SK-N-SH (cell line): ENCODE data around the gene CLEC11A. TPM values are rescaled to one million over a fixed set of nuclear protein-coding genes. Genes with fewer than 3 reads are reported as not detected.

Experiments used
- CTCF ChIA-PET: fragments of 300-600, 350-600 bp; formaldehyde crosslinking; extraction: SDS; loops from one replicate; lab custom pipeline; 2021; lab: Yijun Ruan, JAX
- POLR2A ChIA-PET: fragments of 350-600 bp; sonication (Branson Sonifier 250); formaldehyde crosslinking; extraction: SDS; loops from one replicate; lab custom pipeline; 2020; ENCODE audit warnings: antibody characterized with exemption, inconsistent platforms; lab: Yijun Ruan, JAX
- DNase-seq: peaks from one replicate; pipeline ENCODE4 v3.0.0; 2012
- H2AFZ ChIP-seq: fragments of 200-600 bp; sonication (generic); 2 replicates; pipeline ENCODE4 v1.8.1; 2016; ENCODE audit warnings: antibody characterized with exemption, mild to moderate bottlenecking, low read depth
- H3F3A ChIP-seq: fragments of 200-600 bp; sonication (generic); replicated peaks from 2 replicates; pipeline ENCODE3; 2016; ENCODE audit warnings: antibody characterized with exemption, mild to moderate bottlenecking; ENCODE audit not compliant: insufficient read depth
- H3K27ac ChIP-seq, 2 experiments: fragments of 200-500 bp in 1 of 2; fragments of 200-600 bp in 1 of 2; sonication (Bioruptor generic) in 1 of 2; sonication (generic), shearing (Covaris generic) in 1 of 2; 2 replicates each; pipeline versions ENCODE4 v1.5.1 to v1.6.1; 2014 to 2016; ENCODE audit warnings: low read depth in 2 of 2, inconsistent platforms in 1 of 2, low read length in 1 of 2, mild to moderate bottlenecking in 1 of 2, mixed read lengths in 1 of 2
- H3K27me3 ChIP-seq: fragments of 200-600 bp; sonication (generic), shearing (Covaris generic); 2 replicates; pipeline ENCODE4 v1.6.1; 2016; ENCODE audit warnings: mixed run types; ENCODE audit not compliant: insufficient read depth
- H3K36me3 ChIP-seq, 2 experiments: fragments of 200-500 bp in 1 of 2; fragments of 200-600 bp in 1 of 2; sonication (Bioruptor generic) in 1 of 2; sonication (generic) in 1 of 2; replicated peaks in 1 of 2; 2 replicates each; pipeline versions ENCODE3 to v1.5.1; 2014 to 2016; ENCODE audit warnings: low read length in 1 of 2, mild to moderate bottlenecking in 1 of 2; ENCODE audit not compliant: insufficient read depth in 2 of 2, control insufficient read depth in 1 of 2
- H3K4me1 ChIP-seq, 2 experiments: fragments of 200-500 bp in 1 of 2; fragments of 200-600 bp in 1 of 2; sonication (Bioruptor generic) in 1 of 2; sonication (generic), shearing (Covaris generic) in 1 of 2; 2 replicates each; pipeline versions ENCODE4 v1.5.1 to v1.6.1; 2014 to 2016; ENCODE audit warnings: low read depth in 1 of 2, low read length in 1 of 2, mixed run types in 1 of 2; ENCODE audit not compliant: insufficient read depth in 2 of 2, control insufficient read depth in 1 of 2
- H3K4me2 ChIP-seq: fragments of 200-600 bp; sonication (generic), shearing (Covaris generic); 2 replicates; pipeline ENCODE4 v1.6.1; 2017; ENCODE audit warnings: mixed run types
- H3K4me3 ChIP-seq, 2 experiments: fragments of 200-500 bp in 1 of 2; fragments of 200-600 bp in 1 of 2; sonication (Bioruptor generic) in 1 of 2; sonication (generic), shearing (Covaris generic) in 1 of 2; 2 replicates each; pipeline versions ENCODE4 v1.5.1 to v1.8.1; 2014 to 2016; ENCODE audit warnings: low read depth in 2 of 2, inconsistent platforms in 1 of 2, low read length in 1 of 2, mild to moderate bottlenecking in 1 of 2, mixed read lengths in 1 of 2, moderate library complexity in 1 of 2
- H3K79me2 ChIP-seq: fragments of 200-600 bp; sonication (generic); 2 replicates; pipeline ENCODE4 v1.8.1; 2017; ENCODE audit warnings: mild to moderate bottlenecking; ENCODE audit not compliant: insufficient read depth
- H3K9ac ChIP-seq: fragments of 200-600 bp; sonication (generic); 2 replicates; pipeline ENCODE4 v1.6.1; 2017; ENCODE audit warnings: mixed run types
- H3K9me2 ChIP-seq: fragments of 200-600 bp; sonication (generic); 2 replicates; pipeline ENCODE4 v1.6.1; 2017; ENCODE audit warnings: mixed run types
- H3K9me3 ChIP-seq: fragments of 200-600 bp; sonication (generic); 2 replicates; pipeline ENCODE4 v1.6.1; 2017; ENCODE audit warnings: mixed run types, mild to moderate bottlenecking, moderate library complexity
- H4K20me1 ChIP-seq: fragments of 200-600 bp; sonication (generic); 2 replicates; pipeline ENCODE4 v1.6.1; 2017; ENCODE audit warnings: mild to moderate bottlenecking, mixed run types; ENCODE audit not compliant: insufficient read depth
- CHD2 ChIP-seq: fragments of 150-350 bp; IDR thresholded peaks from 2 replicates; pipeline ENCODE4 v1.6.1; 2018; ENCODE audit warnings: low read length; ENCODE audit not compliant: partially characterized antibody
- CTCF ChIP-seq: fragments of 200-600 bp; sonication (generic); IDR thresholded peaks from 2 replicates; pipeline ENCODE4 v1.6.1; 2017; ENCODE audit warnings: antibody characterized with exemption, mild to moderate bottlenecking, moderate library complexity
- EP300 ChIP-seq, 2 experiments: IDR thresholded peaks; 2 replicates each; pipeline versions ENCODE4 v1.4.0 to v1.6.1; 2012; ENCODE audit warnings: borderline replicate concordance in 1 of 2, low read depth in 1 of 2, low read length in 1 of 2
- EZH2phosphoT487 ChIP-seq: fragments of 200-600 bp; sonication (generic); IDR thresholded peaks from 2 replicates; pipeline ENCODE4 v1.6.1; 2017; ENCODE audit warnings: low read depth, mixed run types, mild to moderate bottlenecking, antibody characterized with exemption, moderate library complexity, borderline replicate concordance
- FOSL2 ChIP-seq: IDR thresholded peaks from 2 replicates; pipeline ENCODE4 v1.4.0; 2012; ENCODE audit warnings: low read depth, mild to moderate bottlenecking, moderate library complexity, borderline replicate concordance
- JUND ChIP-seq: IDR thresholded peaks from 2 replicates; pipeline ENCODE4 v1.4.0; 2012
- MAX ChIP-seq: IDR thresholded peaks from 2 replicates; pipeline ENCODE4 v1.4.0; 2012; ENCODE audit warnings: low read depth
- MEF2A ChIP-seq: IDR thresholded peaks from 2 replicates; pipeline ENCODE4 v1.4.0; 2012; ENCODE audit warnings: low read depth, borderline replicate concordance
- MXI1 ChIP-seq: IDR thresholded peaks from 2 replicates; pipeline ENCODE4 v1.6.1; 2012; ENCODE audit warnings: mild to moderate bottlenecking, low read depth, low read length, improper control_type of control experiment
- NRF1 ChIP-seq: IDR thresholded peaks from 2 replicates; pipeline ENCODE4 v1.6.1; 2012; ENCODE audit warnings: low read depth, mild to moderate bottlenecking, low read length
- POLR2AphosphoS5 ChIP-seq: IDR thresholded peaks from 2 replicates; pipeline ENCODE4 v1.6.1; 2012; ENCODE audit warnings: low read depth, low read length
- RFX5 ChIP-seq: IDR thresholded peaks from 2 replicates; pipeline ENCODE4 v1.6.1; 2012; ENCODE audit warnings: mild to moderate bottlenecking, improper control_type of control experiment, low read length
- RXRA ChIP-seq: IDR thresholded peaks from 2 replicates; pipeline ENCODE4 v1.4.0; 2012; ENCODE audit warnings: low read depth, mild to moderate bottlenecking, borderline replicate concordance
- SMC3 ChIP-seq: IDR thresholded peaks from 2 replicates; pipeline ENCODE4 v1.6.1; 2012; ENCODE audit warnings: low read depth, low read length, improper control_type of control experiment
- TAF1 ChIP-seq: IDR thresholded peaks from 2 replicates; pipeline ENCODE4 v1.6.1; 2012; ENCODE audit warnings: low read depth, mild to moderate bottlenecking, low read length, moderate library complexity, borderline replicate concordance
- TEAD4 ChIP-seq: IDR thresholded peaks from 2 replicates; pipeline ENCODE4 v1.4.0; 2012; ENCODE audit warnings: mild to moderate bottlenecking, borderline replicate concordance; ENCODE audit not compliant: insufficient read depth
- USF1 ChIP-seq: IDR thresholded peaks from 2 replicates; pipeline ENCODE4 v1.4.0; 2012; ENCODE audit warnings: low read depth, borderline replicate concordance
- YY1 ChIP-seq: IDR thresholded peaks from 2 replicates; pipeline ENCODE4 v1.4.0; 2012; ENCODE audit warnings: low read depth, mild to moderate bottlenecking
- ZBTB33 ChIP-seq: IDR thresholded peaks from 2 replicates; pipeline ENCODE4 v1.4.0; 2012; ENCODE audit warnings: low read depth, borderline replicate concordance
- WGBS: methylation state at CpG from one replicate; pipeline ENCODE4 v1.1.6; 2017; ENCODE audit warnings: low lambda C conversion rate; 5-methylcytosine and 5-hydroxymethylcytosine counted together
- polyA plus RNA-seq, 3 experiments: library from polyadenylated mRNA; depleted of rRNA; stranded (reverse); fragments of >200 nt; gene quantifications; 2 replicates each; pipeline ENCODE4 v1.2.3, GENCODE V29; 2012

The CLEC11A gene
- polyA plus RNA-seq, 1 of the 3 experiments (the other 2 are of a cell fraction), result 4.4 TPM

GRCh38 chr19:50716178-50717025 lies 6.8 kb upstream of the CLEC11A start:
- peaks cover 0 to 4% of the 10 kb centered on the region in 2 experiments; a peak in 1 of 4 replicates for H3K4me1 ChIP-seq
- H3K27me3 ChIP-seq, result no peaks in the 10 kb centered on the region
- H3K4me2 ChIP-seq, result no peak overlapping the region
- no peak for TF ChIP-seq YY1
- TF ChIP-seq NRF1, result no peak
- TF ChIP-seq SMC3, result no peak
- TF ChIP-seq FOSL2, result no peak
- no peak for TF ChIP-seq RXRA
- no peak for TF ChIP-seq TEAD4
- TF ChIP-seq ZBTB33, result no peak
- TF ChIP-seq EZH2phosphoT487, result no peak
- TF ChIP-seq JUND, result no peak
- no peak for TF ChIP-seq CTCF
- no peak for TF ChIP-seq TAF1
- TF ChIP-seq USF1, result no peak
- TF ChIP-seq MEF2A, result no peak
- no peak for TF ChIP-seq POLR2AphosphoS5
- no peak for TF ChIP-seq MXI1
- no peak for TF ChIP-seq CHD2
- no peak for TF ChIP-seq EP300 (IDR thresholded peaks at IDR 0.05; ENCODE audit: borderline replicate concordance in 1 of 2, low read depth in 1 of 2, low read length in 1 of 2)
- TF ChIP-seq RFX5, result no peak
- no peak for TF ChIP-seq MAX
- no peaks in the 10 kb centered on the region for H3K79me2 ChIP-seq
- no peaks in the 10 kb centered on the region for H4K20me1 ChIP-seq
- WGBS, result 90% methylated on average over 10 of the region's 39 CpGs
- POLR2A ChIA-PET, result no interaction called here
- H3F3A ChIP-seq, result no peaks in the 10 kb centered on the region
- no peaks in the 10 kb centered on the region for H3K9me3 ChIP-seq
- H3K27ac ChIP-seq, result no peak overlapping the region
- H2AFZ ChIP-seq, result no peak overlapping the region
- H3K9ac ChIP-seq, result no peak overlapping the region
- no peaks in the 10 kb centered on the region for H3K9me2 ChIP-seq
- H3K4me3 ChIP-seq, result no peak overlapping the region
- H3K36me3 ChIP-seq, result no peaks in the 10 kb centered on the region
- CTCF ChIA-PET, result interaction anchor here (0.5 to 5.2 kb wide), 4 partner anchors 8 to 67 kb away, joined by 3 to 41 read pairs (median 4); no protein-coding TSS in a partner anchor
- DNase-seq, result no peak
